PC-9 (cell line): ENCODE data around the gene STK32A. TPM values are rescaled to one million over a fixed set of nuclear protein-coding genes. Genes with fewer than 3 reads are reported as not detected.

ENCODE experiments used
- BruUV-seq: library from RNA; stranded (reverse); fragments of 400-500 nt; replicated peaks from 2 replicates; lab custom pipeline; 2021; lab: Mats Ljungman, UMichigan
- CTCF ChIA-PET: fragments of 300-600 bp; sonication (Branson Sonifier 250); formaldehyde crosslinking; loops from one replicate; lab custom pipeline; 2022; ENCODE audit warnings: antibody characterized with exemption; lab: Charles Lee
- POLR2A ChIA-PET: fragments of 300-600 bp; sonication (Branson Sonifier 250); formaldehyde crosslinking; loops from one replicate; lab custom pipeline; 2022; ENCODE audit warnings: antibody characterized with exemption; ENCODE audit not compliant: unreplicated experiment; lab: Charles Lee
- DNase-seq, 2 experiments: peaks; one replicate each; pipeline versions ENCODE4 v3.0.0 to v3.0.0-alpha.2; 2015 to 2022; ENCODE audit warnings: mixed read lengths in 1 of 2
- H2AFZ ChIP-seq: fragments of 200-600 bp; sonication (generic); 2 replicates; pipeline ENCODE4 v1.8.1; 2017; ENCODE audit warnings: antibody characterized with exemption
- H3F3A ChIP-seq: fragments of 200-600 bp; sonication (generic); 2 replicates; pipeline ENCODE4 v1.8.1; 2017; ENCODE audit warnings: antibody characterized with exemption, mild to moderate bottlenecking, low read depth; ENCODE audit not compliant: insufficient read depth
- H3K27ac ChIP-seq: fragments of 200-600 bp; sonication (generic); 2 replicates; pipeline ENCODE4 v1.6.1; 2016; ENCODE audit warnings: mixed run types
- H3K27me3 ChIP-seq: fragments of 200-600 bp; sonication (generic); 2 replicates; pipeline ENCODE4 v1.6.1; 2016; ENCODE audit warnings: low read depth, mixed run types; ENCODE audit not compliant: insufficient read depth
- H3K36me3 ChIP-seq: fragments of 200-600 bp; sonication (generic); 2 replicates; pipeline ENCODE4 v1.6.1; 2016; ENCODE audit warnings: low read depth, mixed run types
- H3K4me1 ChIP-seq: fragments of 200-600 bp; sonication (generic); replicated peaks from 2 replicates; pipeline ENCODE4 v1.6.1; 2016; ENCODE audit warnings: mixed run types; ENCODE audit not compliant: insufficient read depth
- H3K4me2 ChIP-seq: fragments of 200-600 bp; sonication (generic); 2 replicates; pipeline ENCODE4 v1.6.1; 2017; ENCODE audit warnings: mixed run types
- H3K4me3 ChIP-seq: fragments of 200-600 bp; sonication (generic); 2 replicates; pipeline ENCODE4 v1.6.1; 2016; ENCODE audit warnings: mixed run types
- H3K79me2 ChIP-seq: fragments of 200-600 bp; sonication (generic); 2 replicates; pipeline ENCODE4 v1.6.1; 2017; ENCODE audit warnings: low read depth, mixed run types
- H3K9me2 ChIP-seq: fragments of 200-600 bp; sonication (generic); 2 replicates; pipeline ENCODE4 v1.8.1; 2017; ENCODE audit warnings: mild to moderate bottlenecking; ENCODE audit not compliant: insufficient read depth
- H3K9me3 ChIP-seq: fragments of 200-600 bp; sonication (generic); 2 replicates; pipeline ENCODE4 v1.8.1; 2016; ENCODE audit warnings: low read depth; ENCODE audit not compliant: insufficient read depth
- H4K20me1 ChIP-seq: fragments of 200-600 bp; sonication (generic); 2 replicates; pipeline ENCODE4 v1.8.1; 2017; ENCODE audit not compliant: insufficient read depth
- EZH2 ChIP-seq: fragments of 200-600 bp; sonication (generic); IDR thresholded peaks from 2 replicates; pipeline ENCODE4 v1.8.0; 2017; ENCODE audit warnings: antibody characterized with exemption, low read depth
- intact Hi-C: fragments of 100-400 bp; cut with micrococcal nuclease; formaldehyde crosslinking; loops from one replicate; pipeline ENCODE4 v1.10.0; 2022; ENCODE audit not compliant: unreplicated experiment
- total RNA-seq: library from RNA; stranded (reverse); gene quantifications from 2 replicates; pipeline ENCODE4 v1.2.3, GENCODE V29; 2021
- TF ChIP-seq, protein P1 (sequence below): fragments of 200-600 bp; sonication (generic); conservative IDR thresholded peaks from 2 replicates; pipeline ENCODE4 v1.6.1; 2017; ENCODE audit warnings: mixed run types, antibody characterized with exemption, mild to moderate bottlenecking, moderate library complexity

The STK32A gene
- total RNA-seq, 1 experiment from 2014 or later, result not detected

GRCh38 chr5:147267082-147267832 is 32.4 kb downstream of the STK32A start:
- no peaks in the 10 kb centered on the region for H3K79me2 ChIP-seq

DNA sequence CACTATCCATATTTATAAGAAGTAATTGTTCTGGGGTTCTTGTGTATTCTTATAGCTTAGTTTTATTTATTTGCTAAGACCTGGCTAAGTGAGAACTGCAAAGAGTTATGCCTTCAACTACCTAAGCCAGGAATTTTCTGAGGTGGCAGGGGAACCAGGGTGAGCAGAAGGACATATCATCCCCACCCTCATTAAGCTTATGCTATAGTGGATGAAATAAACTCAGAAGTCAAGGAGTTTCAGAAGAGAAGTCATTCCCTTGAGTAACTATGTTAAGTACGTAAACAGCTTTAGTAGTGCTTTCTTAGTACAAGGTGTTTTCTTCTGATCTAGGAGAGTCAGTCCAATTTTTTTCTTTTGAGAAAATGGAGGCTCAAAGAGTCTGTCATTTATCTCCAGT is 41.7 kb downstream of the STK32A start:
- no peaks in the 10 kb centered on the region for H3K27me3 ChIP-seq
- no peaks in the 10 kb centered on the region for H3K79me2 ChIP-seq
- no peak for DNase-seq
- H3F3A ChIP-seq, result no peaks in the 10 kb centered on the region
- CTCF ChIA-PET, result no interaction called here
- no peaks in the 10 kb centered on the region for H4K20me1 ChIP-seq
- POLR2A ChIA-PET, result interaction anchor here (0.7 kb wide), 1 partner anchor 23 kb away, joined by 3 read pairs; no protein-coding TSS in a partner anchor
- H3K36me3 ChIP-seq, result no peaks in the 10 kb centered on the region
- H3K4me1 ChIP-seq, result no peaks in the 10 kb centered on the region
- no peak overlapping the region for H3K27ac ChIP-seq
- BruUV-seq, result no TSS peak
- H3K4me2 ChIP-seq, result no peak overlapping the region
- no peak overlapping the region for H2AFZ ChIP-seq
- no peaks in the 10 kb centered on the region for H3K9me3 ChIP-seq
- no peak for TF ChIP-seq EZH2
- TF ChIP-seq, protein P1, sequence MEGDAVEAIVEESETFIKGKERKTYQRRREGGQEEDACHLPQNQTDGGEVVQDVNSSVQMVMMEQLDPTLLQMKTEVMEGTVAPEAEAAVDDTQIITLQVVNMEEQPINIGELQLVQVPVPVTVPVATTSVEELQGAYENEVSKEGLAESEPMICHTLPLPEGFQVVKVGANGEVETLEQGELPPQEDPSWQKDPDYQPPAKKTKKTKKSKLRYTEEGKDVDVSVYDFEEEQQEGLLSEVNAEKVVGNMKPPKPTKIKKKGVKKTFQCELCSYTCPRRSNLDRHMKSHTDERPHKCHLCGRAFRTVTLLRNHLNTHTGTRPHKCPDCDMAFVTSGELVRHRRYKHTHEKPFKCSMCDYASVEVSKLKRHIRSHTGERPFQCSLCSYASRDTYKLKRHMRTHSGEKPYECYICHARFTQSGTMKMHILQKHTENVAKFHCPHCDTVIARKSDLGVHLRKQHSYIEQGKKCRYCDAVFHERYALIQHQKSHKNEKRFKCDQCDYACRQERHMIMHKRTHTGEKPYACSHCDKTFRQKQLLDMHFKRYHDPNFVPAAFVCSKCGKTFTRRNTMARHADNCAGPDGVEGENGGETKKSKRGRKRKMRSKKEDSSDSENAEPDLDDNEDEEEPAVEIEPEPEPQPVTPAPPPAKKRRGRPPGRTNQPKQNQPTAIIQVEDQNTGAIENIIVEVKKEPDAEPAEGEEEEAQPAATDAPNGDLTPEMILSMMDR, result no peak
- intact Hi-C loops, result no loop called here
- H3K4me3 ChIP-seq, result no peak overlapping the region
- no peaks in the 10 kb centered on the region for H3K9me2 ChIP-seq

More at GRCh38 chr5:147267082-147267832, 32.4 kb downstream of the STK32A start:
- Histone ChIP-seq H3K4me3 (no peak overlapping the region), H3K4me1 (no peaks in the 10 kb centered on the region), H3K27ac (no peak overlapping the region), H3K27me3 (peaks cover 26% of the 10 kb centered on the region), H4K20me1 (no peaks in the 10 kb centered on the region), H2AFZ (no peak overlapping the region), H3K9me2 (no peaks in the 10 kb centered on the region; the same call in 1 of the 2 replicates), H3K9me3 (no peaks in the 10 kb centered on the region), H3K4me2 (no peak overlapping the region), H3K36me3 (no peaks in the 10 kb centered on the region), H3F3A (no peaks in the 10 kb centered on the region)
- no TSS peak for BruUV-seq
- ChIA-PET CTCF (no interaction called here), POLR2A (no interaction called here)
- DNase-seq, result no peak
- TF ChIP-seq EZH2, result no peak
- TF ChIP-seq, protein P1, result no peak
- intact Hi-C loops, result no loop called here

GRCh38 chr5:147286296-147286695 is 51.5 kb downstream of the STK32A start:
- no peak for TF ChIP-seq EZH2
- TF ChIP-seq, protein P1, result no peak
- BruUV-seq, result no TSS peak
- no peak for DNase-seq
- intact Hi-C loops, result no loop called here
- no peaks in the 10 kb centered on the region for H3K9me3 ChIP-seq
- no peak overlapping the region for H3K4me3 ChIP-seq
- H3K27me3 ChIP-seq, result no peaks in the 10 kb centered on the region
- H3F3A ChIP-seq, result no peaks in the 10 kb centered on the region
- POLR2A ChIA-PET, result no interaction called here
- no peaks in the 10 kb centered on the region for H3K36me3 ChIP-seq
- no peaks in the 10 kb centered on the region for H3K79me2 ChIP-seq
- no peak overlapping the region for H3K4me2 ChIP-seq
- no peaks in the 10 kb centered on the region for H3K4me1 ChIP-seq
- H2AFZ ChIP-seq, result no peak overlapping the region
- H3K27ac ChIP-seq, result no peak overlapping the region
- H4K20me1 ChIP-seq, result no peaks in the 10 kb centered on the region
- no peaks in the 10 kb centered on the region for H3K9me2 ChIP-seq
- CTCF ChIA-PET, result no interaction called here
